GM19351 (cell line): ENCODE data around the gene TMPRSS11E.
"Not testable (repeated sequence)": the region's sequence is repeated elsewhere in the genome, so short reads cannot be mapped to it uniquely, and the experiment has no call there.

Experiments used
- ATAC-seq: cut with Tn5 transposase; IDR thresholded peaks from one replicate; pipeline ENCODE4 v1.9.1; 2021; ENCODE audit warnings: mild to moderate bottlenecking, moderate library complexity; ENCODE audit not compliant: unreplicated experiment

Gene TMPRSS11E, protein sequence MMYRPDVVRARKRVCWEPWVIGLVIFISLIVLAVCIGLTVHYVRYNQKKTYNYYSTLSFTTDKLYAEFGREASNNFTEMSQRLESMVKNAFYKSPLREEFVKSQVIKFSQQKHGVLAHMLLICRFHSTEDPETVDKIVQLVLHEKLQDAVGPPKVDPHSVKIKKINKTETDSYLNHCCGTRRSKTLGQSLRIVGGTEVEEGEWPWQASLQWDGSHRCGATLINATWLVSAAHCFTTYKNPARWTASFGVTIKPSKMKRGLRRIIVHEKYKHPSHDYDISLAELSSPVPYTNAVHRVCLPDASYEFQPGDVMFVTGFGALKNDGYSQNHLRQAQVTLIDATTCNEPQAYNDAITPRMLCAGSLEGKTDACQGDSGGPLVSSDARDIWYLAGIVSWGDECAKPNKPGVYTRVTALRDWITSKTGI

DNA sequence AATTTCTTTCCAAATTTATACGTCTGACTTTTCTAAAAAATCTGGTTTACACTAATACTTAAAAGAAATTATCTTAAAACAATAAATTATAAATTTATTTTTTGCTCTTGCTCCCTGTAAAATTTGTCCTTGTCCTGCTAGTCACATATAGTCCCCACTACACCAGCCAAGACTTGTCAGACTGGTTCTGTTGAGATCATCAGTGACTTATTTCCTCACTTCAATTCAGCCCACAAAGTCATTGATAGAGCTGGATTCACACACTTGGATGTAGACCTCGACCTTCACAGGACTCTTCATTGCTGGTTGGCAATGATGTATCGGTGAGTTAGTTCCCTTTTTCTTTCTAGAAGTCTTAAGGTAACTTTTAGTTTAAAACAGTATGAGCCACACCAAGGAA, at the start of gene TMPRSS11E:
TMPRSS11E (plus strand) TSS at position 263 of the 400 bp plus-strand sequence; CDS start at position 313, 50 bp downstream.
- no peak for ATAC-seq

DNA sequence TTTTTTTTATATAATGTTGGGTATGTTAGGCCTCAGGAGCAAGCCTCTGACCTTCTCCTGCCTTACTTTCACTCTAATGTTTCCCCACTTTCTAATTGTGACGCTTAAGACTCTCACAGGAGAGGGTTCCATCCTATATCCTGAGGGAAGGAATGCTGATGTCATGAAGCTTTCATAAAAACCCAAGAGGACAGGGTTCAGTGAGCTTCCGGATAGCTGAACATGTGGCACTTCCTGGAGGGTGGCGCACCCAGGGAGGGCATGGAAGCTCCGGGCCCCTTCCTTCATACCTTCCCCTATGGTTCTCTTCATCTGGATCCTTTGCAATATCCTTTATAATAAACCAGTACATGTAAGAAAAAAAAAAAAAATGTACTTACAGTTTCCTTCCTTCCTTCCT, 48.0 kb upstream of the TMPRSS11E start:
- ATAC-seq, result no peak

DNA sequence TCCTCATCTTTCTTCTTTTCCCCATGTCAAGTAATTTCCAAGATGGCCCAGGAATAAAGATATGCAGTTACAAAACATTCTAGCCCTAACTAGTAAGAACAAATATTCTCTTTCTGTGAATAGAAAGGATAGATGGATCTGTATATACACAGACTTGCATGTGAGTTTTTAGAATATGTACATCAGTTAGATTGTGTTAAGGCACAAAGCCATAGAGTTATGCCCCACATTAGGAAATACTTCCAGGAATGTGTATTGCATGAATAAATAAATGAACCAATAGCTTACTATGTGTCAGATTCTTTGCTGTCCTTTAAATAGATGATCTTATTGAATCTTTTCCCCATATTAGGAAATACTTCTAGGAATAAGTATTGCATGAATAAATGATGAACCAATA, 46.0 kb upstream of the TMPRSS11E start:
- ATAC-seq, result no peak

DNA sequence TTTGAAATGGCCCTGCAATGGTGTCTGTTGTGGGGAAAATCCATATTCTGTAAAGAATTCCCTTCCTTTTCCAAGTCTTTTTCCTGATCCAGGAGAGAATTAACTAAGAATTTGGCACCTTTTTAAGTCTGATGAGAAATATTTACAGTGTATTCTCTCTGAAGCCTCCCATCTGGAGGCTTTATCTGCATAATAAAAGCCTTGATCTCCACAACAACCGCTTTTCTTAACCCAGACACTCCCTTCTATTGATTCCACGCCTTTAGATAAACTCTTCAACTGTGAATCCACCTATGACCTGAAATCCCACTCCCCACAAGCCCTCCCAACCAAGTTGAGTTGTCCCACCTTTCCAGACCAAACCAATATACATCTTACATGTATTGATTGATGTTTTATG, 43.1 kb upstream of the TMPRSS11E start:
- ATAC-seq, result no peak

DNA sequence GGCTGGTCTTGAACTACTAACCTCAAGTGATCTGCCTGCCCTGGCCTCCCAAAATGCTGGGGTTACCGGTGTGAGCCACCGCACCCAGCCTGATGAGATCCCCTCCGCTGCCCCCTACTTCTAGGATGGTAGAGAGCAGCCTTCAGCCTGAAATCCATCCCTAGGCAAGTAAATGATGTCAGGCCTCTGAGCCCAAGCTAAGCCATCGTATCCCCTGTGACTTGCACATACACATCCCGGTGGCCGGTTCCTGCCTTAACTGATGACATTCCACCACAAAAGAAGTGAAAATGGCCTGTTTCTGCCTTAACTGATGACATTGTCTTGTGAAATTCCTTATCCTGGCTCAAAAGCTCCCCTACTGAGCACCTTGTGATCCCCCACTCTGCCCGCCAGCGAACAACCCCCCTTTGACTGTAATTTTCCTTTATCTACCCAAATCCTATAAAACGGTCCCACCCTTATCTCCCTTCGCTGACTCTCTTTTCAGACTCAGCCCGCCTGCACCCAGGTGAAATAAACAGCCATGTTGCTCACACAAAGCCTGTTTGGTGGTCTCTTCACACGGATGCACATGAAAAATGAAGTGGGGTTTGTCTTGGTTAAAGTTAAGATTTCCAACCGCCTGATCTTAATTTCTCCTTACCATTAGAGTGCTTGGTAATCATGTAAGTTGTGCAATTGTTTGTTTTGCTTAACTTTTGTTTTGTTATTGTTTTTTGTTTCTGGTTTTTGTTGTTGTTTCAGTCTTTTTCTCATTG, 41.4 kb upstream of the TMPRSS11E start:
- ATAC-seq, result not testable (repeated sequence)

DNA sequence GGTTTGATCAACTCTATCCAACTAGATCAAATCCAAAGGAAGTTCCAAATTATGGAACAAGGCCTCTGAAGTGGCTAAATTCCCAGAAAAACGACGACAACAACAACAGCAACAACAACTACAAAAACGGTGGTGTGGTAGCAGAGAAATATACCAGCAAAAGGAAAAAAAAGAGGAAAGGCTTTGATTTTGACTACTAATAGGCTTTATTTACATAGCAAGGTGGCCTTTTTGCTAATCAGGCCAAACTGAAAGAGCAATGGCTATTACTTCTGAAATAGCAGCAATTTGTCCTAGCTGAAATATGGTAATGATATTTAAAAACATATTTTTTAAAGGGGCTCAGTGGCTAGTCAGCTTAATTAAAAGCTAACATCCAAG, 40.8 kb upstream of the TMPRSS11E start:
- no peak for ATAC-seq

DNA sequence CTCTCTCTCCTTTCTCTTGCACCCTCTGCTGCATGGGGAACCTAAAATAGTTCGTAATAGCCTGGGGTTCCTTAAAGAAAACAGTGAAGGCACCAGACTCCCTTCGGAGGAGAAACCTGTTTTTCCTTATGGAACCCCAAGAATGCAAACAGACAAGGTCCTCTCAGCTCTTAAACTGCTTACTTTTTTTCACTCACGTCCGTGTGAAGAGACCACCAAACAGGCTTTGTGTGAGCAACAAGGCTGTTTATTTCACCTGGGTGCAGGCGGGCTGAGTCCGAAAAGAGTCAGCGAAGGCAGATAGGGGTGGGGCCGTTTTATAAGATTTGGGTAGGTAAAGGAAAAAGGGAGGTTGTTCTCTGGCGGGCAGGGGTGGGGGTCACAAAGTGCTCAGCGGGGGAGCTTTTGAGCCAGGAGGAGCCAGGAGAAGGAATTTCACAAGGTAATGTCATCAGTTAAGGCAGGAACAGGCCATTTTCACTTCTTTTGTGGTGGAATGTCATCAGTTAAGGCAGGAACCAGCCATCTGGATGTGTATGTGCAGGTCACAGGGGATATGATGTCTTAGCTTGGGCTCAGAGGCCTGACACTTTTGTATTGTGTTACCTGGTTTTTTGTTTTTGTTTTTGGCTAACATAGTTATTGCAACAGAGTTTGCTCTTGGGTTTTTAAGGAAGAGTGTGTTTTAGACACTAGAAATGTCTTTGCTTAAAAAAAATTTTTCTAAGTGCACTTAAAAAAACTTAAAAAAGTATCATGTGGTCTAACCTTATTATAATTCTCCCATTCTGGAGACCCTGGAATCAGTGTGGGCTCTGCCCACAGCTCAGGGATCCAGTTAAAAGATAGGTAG, 40.0 kb upstream of the TMPRSS11E start:
- ATAC-seq, result not testable (repeated sequence)

DNA sequence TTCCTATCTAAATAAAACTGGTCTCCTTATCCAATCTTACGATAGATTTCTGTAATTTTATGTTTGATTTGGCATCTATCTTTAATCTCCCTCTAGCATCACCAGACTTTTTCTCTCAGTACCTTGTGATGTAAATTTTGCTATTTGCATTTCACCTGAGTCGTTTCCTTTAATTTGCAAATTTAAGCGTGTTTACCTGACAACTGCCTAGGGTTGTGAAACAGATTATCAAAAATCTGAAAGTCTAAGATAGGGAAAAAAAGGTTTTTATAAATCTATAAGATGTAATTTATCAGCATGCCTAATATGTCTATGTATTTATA, 39.4 kb upstream of the TMPRSS11E start:
- ATAC-seq, result no peak

DNA sequence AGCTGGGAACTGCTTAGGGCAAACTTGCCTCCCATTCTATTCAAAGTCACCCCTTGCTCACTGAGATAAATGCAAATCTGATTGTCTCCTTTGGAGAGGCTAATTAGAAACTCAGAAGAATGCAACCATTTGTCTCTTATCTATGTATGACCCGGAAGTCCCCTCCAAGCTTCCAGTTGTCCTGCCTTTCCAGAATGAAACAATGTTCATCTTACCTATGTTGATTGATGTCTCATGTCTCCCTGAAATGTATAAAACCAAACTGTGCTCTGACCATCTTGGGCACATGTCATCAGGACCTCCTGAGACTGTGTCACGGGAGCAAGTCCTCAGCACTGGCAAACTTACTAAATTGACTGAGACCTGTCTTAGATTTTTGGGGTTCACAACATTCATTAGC, 37.1 kb upstream of the TMPRSS11E start:
- no peak for ATAC-seq

DNA sequence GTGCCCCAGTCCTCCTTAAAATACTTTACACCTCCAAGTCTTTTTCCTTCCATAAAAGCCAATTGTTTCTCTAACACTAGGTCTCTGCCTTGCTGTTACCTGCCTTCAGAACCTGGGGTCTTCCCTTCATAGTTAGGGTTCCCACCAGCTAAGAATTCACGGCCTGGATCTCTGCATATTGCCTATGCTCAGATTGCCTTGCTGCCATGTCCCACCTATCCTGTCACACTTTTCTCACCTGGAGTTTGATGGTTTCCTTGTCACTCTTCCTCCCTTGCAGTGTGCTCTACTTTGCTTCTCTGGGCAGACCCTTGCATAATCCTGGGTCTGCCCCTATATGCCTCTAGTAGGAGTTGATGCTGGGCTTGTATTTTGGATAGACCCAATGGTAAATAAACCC, 36.6 kb upstream of the TMPRSS11E start:
- no peak for ATAC-seq

DNA sequence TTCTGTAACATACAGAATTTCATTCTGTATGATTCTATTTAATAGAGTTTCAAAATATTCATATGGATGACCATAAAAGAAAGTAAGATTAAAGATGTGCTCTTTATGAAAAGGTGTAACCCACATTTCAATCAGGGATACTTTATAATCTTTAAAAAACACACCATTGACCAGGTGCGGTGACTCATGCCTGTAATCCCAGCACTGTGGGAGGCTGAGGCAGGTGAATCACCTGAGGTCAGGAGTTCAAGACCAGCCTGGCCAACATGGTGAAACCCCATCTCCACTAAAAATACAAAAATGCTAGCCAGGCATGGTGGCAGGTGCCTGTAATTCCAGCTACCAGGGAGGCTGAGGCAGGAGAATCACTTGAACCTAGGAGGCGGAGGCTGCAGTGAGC, 35.2 kb upstream of the TMPRSS11E start:
- not testable (repeated sequence) for ATAC-seq

DNA sequence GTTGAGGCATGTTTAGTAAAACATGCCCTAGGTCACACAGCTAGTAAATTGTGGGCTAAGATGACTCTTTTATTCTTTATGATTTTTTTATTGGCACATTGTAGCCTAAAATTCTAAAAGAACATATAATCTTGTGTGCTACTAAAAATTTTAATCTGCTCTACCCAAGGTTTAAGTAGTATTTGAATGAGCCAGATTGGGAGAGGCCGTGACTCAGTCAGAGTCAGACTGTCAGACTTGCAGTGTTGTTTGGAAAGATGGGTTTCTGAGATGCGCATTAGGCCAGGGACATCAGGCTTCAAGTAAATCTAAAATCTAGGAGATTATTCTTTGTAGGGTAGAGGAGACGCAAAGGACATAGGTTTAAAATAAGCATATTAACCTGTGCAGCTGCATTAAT, 30.7 kb upstream of the TMPRSS11E start:
- ATAC-seq, result no peak

DNA sequence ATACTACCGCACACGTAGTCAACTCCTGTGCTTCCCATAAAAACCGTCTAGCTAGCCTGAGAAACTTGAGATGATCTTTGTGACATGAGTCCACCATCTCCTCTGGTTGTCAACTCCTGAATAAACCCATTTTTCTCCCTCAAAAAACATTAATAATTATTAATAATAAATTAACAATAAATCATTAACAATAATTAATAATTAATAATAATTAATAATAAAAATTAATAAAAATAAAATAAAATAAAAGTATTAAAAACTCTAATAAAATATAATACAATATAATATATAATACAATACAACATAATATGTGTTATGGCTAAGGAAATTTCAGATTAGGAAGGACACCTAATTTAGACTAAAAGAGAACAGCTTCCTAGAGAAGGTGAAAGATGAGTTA, 20.7 kb upstream of the TMPRSS11E start:
- no peak for ATAC-seq

DNA sequence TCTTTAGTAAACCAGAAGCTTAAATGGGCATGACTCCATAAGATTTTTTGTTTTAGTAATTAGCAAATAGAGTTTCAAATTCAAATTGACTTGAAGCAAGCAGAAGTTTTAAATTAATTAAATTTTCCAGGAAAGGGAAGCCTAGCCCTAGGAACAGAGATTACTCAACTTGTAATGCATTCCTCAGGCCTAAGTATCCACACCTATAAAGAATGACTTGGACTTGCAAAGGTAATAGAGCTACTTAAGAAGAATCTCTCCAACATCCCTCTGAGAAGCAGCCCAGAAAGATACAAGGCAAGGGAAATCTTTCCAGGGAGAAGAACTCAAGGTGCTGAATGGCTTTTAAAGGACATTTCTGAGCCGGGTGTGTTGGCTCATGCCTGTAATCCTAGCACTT, 16.9 kb upstream of the TMPRSS11E start:
- ATAC-seq, result no peak

DNA sequence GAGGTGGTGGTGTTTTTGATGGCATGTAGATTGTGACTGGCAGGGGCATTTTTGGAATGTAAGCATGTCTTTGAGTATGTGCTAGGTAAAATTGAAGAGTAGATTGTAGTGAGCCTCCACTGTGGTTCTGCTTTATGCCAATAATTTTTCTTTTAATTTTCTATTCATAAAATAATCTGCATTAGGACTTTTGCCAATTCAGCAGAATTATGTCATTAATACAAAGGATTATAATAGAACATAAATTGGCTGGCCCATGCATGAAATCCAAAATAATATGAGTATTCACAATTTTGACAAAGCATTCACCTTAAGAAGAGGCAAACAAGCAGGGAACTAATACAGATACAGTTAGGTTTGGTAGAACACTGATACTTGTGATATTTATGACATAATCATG, 14.9 kb upstream of the TMPRSS11E start:
- no peak for ATAC-seq

DNA sequence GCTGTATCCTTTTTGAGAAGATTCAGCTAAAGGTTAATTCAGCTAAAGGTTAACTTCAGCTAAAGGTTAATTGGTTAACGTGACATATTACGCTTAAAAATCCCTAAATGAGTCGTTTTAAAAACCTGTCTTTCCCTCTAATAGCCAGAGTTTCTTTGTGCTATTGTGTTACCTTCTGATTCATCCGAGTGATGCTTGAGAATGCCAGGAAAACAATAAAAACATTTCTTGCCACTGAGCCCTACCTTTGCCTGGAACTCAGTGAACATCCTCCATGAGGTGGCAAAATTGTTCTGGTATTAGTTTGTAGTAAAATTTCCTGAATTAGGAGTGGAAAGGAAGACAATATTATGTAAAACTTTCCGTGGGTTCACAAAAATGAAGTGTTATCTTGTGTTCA, 13.7 kb upstream of the TMPRSS11E start:
- ATAC-seq, result no peak

DNA sequence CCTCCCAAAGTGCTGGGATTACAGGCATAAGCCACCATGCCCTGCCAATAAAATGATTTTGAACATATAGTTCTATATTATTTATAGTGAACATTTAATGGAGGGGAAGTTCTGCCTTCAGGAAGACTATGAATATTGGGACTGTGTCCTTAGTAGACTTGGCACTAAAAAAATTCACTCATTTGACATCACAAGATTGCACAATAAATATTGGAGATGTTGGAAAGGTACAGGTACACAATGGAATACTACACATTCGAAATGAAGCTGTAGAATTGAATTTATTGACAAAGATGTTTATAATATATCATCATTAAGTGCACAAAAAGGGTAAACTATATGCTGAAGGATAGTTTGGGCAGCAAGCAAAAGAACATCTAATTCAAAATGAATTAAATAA, 13.0 kb upstream of the TMPRSS11E start:
- ATAC-seq, result no peak

DNA sequence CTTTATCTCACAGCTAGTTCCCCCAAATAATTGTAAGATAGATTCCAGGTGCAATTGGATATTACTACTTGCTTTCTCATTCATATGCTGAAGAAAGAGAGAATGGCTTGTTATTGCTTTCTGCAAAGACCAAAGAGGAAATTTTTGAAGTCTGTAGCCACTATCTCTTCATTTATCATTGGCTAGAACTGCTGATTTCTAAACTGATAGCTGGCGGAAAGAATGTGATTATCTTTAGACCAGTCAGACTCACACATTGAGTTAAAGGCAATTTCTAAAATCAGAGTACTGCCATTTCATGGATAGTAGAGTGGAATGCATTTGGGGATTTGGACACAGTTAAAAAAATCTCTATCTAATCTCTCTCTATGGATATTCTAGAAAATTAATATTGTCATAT, 12.4 kb upstream of the TMPRSS11E start:
- ATAC-seq, result no peak

DNA sequence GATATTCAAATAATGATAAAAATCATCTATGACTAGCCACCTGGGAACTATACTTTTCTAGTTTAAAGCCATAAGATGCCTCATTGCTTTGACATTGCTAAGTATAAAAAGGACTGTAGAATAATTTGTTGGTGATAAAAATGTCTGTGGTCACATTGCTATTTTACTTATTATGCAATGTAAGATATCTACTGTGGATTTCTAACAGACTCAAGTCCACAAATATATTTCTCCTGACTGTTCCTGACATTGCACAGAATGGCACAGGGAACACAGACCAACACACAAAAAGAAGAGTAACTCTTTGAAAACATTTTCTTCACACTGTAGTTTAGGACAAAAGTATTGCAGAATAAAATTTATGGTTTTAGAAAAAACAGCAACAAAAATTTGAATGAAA, 2.2 kb upstream of the TMPRSS11E start:
- ATAC-seq, result no peak

DNA sequence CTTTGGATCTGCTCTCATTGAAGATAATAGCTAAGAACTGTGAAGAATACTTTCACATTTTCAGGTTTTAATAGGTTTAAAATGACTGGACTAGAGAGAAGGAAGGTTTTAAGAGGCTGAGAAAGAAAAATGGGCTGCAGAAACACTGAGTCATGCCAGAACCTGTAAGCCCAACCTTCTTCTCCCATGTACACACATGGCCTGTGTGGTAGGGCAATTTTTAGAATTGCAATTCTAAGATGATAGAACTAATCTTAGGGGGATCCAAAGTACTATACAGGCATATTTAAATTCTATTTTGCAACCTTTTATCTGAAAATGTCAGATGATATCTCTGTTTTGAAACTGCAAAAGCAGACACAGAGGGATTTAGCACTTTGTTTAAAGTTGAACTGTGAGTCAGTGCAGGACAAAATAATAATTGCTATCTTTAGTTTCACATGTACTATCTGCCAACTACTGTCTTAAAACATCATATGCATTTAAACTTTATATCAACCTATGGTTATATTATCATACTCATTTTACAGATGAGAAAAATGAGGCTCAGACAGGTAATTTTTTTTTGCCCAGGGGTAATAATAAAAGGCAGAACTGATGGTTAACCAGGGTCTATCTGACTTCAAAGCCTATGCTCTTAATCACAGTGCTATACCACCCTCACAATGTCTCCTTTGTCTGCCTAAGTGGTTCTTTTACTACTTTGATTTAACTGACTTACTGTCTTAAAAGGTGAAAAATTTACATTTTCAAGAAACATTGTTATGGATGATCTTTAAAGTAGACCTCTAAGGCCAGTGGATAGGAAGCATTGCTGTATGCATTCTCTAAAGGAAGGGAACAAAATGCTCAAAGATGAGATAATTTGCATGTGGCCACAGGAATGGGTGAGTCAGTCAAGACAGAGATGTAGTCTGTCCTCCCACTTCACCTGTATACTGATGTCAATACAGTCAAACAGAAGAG, 4.3 kb downstream of the TMPRSS11E start:
- ATAC-seq, result peak; percentile 89
